H4 (cell line): ENCODE measurements around the gene GLA. TPM values are rescaled to one million over a fixed set of nuclear protein-coding genes. Genes with fewer than 3 reads are reported as not detected.

Source experiments
- DNase-seq: peaks from one replicate; pipeline ENCODE4 v3.0.0-alpha.2; 2015; ENCODE audit warnings: low spot score
- total RNA-seq: library from RNA; depleted of rRNA; stranded (reverse); fragments of >200 nt; shearing (Covaris generic); gene quantifications from 2 replicates; pipeline ENCODE4 v1.2.3, GENCODE V29; 2014

GLA gene
- total RNA-seq, 1 experiment from 2014 or later = 192 TPM

DNA sequence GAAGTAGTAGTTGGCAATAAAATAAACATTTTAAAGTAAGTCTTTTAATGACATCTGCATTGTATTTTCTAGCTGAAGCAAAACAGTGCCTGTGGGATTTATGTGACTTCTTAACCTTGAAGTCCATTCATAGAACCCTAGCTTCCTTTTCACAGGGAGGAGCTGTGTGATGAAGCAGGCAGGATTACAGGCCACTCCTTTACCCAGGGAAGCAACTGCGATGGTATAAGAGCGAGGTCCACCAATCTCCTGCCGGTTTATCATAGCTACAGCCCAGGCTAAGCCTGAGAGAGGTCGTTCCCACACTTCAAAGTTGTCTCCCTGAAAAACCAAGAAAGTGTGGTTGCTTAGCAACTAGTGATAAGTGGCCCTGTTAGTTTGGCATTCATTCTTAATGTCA lies 9.9 kb downstream of the GLA start:
- no peak for DNase-seq

DNA sequence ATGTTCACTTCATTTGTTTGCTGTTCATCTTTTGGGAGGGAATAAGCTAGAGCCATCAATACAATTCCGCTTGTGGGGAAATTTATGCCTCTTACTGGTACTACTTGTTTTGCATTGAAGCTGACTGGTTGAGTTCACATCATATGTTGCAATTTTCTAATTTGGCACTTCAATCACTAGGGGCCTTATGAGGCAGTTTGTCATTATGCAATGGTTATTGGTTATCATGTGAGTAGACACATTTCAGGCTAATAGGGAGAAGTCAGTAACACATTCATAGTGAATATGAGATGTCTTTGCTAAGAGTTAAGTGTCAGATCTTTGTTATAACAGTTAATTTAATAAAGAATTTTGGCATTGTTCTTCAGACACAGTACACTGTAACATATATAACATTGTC lies 11.9 kb downstream of the GLA start:
- peak; percentile 11 for DNase-seq

- DNase-seq = no peak
Measured at GRCh38 chrX:101394372-101394771, 13.4 kb downstream of the GLA start.

GRCh38 chrX:101393530-101394305 lies 14.0 kb downstream of the GLA start:
- DNase-seq = no peak

DNA sequence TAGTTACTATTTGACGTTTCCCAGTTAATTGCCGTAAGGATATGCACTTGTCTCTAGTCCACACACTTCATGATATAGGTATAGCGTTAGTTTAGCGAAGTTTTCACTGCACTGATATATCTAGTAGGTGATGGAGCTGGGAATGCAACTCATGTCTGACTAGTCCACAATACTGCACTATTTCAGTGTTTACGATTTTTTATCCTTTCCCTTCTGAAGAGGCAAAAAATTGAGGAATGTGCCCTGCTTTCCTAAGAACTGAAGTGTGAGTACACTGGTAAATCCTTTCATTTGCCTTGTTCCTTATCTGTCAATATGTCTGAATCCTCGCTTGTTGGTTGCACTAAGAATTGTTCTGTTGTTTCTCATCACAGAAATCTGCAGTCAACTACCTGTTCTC lies 15.9 kb downstream of the GLA start:
- no peak for DNase-seq

DNA sequence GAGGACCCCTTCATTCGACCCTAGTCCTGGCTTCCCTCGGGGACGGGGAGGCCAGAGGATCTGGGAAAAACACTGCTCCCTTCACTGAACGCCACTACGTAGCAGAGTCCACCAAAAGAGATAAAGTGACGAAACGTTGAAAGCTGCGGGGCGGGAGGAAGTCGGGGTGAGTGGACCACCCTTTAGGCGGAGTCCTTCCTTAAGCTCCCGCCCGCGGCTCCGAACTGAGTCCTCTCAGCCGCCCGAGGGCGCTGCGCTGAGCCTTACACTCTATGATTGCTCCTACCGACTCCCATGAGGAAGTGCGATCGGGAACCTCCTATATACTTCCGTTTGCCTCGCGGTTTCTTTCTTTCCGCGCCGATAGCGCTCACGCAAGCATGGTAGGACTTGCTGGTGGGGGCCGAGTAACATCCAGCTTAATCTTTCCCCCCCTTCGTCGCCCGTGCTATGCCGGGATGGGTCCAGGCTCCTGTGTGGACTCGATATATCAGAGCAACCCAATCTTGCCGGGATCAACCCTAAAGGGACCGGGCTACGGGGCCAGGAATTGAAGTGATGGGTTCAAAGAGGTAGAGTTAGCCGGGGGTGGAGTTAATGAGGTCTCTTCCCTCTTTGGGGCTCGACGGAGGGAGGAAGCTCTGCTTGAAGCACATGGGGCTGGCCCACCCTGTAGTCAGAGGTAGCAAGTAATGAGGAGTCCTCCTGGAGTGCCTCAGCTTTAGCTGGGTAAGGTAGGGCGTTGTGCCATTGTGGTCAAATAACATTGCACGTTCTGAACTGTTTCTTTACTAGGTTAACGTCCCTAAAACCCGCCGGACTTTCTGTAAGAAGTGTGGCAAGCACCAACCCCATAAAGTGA lies 16.8 kb downstream of the GLA start, which contains the start of gene RPL36A:
TSS of gene RPL36A (plus strand) at position 348 of the 862 bp plus-strand sequence. CDS start at position 381, 33 bp downstream.
- peak; percentile 91 for DNase-seq

- no peak for DNase-seq
Measured at GRCh38 chrX:101388604-101389003, 19.1 kb downstream of the GLA start.

DNA sequence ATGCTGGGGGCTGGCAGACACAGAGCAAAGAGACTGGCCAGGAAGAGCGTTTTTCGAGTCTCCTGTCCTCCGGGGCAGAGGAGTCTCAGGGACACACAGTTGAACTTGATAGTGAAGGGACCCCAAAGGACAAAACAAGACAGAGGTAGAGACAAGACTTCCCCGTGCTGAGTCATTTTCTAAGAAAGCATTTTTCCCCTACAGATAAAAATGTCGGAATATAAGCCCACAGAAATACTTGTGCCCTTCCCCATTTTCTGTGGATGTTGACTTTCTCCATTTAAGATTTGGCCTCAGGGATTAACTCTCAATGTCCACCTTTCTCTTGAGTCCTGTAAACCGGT lies 21.2 kb downstream of the GLA start:
- no peak for DNase-seq

GRCh38 chrX:101385795-101386541 lies 21.8 kb downstream of the GLA start, which contains the start of gene BTK:
BTK (minus strand) TSS chrX:101386191; CDS start chrX:101375284, 10,907 bp downstream.
- no peak for DNase-seq

GRCh38 chrX:101385026-101385684 lies 22.6 kb downstream of the GLA start:
- no peak for DNase-seq

GRCh38 chrX:101383679-101384205 lies 24.0 kb downstream of the GLA start:
- DNase-seq = no peak

DNA sequence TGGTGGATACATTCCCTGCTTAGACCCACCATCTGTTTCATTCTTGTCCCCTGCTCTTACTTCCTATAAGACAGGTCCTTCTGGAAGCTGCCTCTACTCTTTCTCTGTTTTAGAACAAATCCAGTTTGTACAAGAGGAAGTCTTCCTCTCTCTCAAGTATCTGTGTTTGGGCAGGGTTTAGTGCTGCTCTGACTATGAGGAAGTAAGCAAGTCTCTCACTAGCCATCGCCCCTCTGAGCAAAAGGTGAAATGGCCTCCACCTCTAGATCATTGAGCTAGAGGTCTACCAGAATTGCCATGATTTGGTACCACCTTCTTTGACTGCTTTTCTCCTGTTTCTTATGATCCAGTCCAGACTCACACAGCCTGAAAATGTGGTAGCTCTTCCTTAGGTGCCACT lies 30.2 kb downstream of the GLA start:
- DNase-seq = no peak

DNA sequence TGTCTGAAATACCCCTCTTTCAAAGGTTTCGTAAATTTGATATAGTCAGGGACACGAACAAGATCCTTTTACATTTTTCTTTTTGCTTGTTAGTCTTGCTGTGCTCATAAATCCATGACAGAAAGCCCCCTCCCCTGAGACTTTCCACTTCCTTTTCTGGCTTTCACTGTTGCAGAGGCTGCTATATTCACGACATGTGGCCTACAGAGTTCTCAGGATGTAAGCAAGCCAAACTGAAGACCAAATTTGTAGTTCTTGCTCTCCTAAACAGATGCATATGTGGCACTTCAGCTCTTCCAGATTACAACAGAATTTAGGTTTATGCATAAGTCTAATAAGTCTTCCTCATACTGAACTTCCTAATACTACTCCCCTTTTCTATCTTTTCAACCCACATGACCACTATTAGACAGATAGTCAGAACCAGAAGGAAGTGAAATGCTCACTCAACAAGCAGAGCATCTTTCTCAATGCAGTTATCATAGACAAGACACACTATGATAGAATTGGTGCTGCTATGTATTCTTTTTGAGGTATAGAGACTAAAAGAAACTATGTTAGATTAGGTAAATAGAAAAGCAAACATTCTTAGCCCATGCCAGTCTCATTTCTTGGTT lies 36.7 kb downstream of the GLA start:
- no peak for DNase-seq

DNA sequence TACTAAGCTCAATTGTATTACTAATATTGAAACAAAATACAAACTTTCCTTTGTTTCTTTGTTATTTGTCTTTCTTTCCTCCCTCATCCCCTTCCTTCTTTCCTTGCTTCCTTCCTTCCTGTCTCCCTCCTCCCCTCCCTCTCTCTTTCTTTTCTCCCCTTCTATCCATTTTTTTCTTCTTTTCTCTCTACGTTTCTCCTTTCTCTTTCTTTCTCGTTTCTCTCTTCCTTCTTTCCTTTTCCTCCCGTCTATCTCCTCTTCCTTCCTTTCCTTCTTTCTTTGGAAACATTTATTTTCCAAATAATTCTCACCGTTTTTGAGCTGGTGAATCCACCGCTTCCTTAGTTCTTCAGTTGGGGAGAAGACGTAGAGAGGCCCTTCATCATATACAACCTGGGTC lies 38.0 kb downstream of the GLA start:
- no peak for DNase-seq

GRCh38 chrX:101368800-101369199 lies 38.9 kb downstream of the GLA start:
- DNase-seq = no peak

DNA sequence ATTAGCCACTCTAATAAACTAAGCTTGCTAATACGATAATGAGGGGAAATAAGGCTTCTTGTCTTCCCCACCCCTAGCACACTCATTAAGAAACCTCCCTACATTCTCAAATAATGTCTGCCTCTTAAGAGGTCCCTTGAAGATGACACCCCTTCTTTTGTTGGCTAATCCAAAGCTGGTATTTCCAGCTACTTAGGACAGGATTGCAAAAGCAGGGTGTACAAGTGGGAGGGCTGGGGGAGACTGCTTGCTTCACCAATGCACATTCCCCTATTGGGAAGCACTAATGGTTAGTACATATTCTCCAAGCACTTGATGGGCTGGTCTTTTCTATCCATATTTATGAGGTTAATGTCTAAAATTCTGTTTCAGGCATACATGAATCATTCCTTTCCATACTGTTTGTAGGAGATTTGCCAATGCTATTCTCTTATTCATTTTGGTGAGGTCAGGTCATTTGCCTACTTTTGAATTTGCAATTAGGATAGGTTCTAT lies 42.4 kb downstream of the GLA start:
- no peak for DNase-seq

- DNase-seq = no peak
Measured at GRCh38 chrX:101362757-101363156, 45.0 kb downstream of the GLA start.

- no peak for DNase-seq
Measured at GRCh38 chrX:101362116-101362515, 45.6 kb downstream of the GLA start.

DNA sequence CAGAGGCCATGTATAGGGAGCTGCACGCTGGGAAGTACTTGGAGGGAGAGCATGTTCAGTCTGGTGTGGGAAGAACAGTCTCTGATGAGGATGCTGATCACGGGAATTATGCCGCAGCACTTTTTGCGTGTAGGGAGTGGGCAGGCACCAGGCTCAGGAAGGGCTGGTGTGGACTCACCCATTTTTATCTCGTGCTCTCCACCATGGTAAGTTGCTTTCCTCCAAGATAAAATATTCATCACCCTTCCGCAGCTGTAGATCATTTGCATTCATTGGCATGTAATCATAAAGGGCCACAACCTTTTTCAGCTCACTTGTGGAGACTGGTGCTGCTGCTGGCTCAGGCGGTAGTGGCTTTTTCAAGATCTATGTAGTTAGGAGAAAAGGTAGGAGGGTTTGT lies 47.3 kb downstream of the GLA start:
- no peak for DNase-seq

- DNase-seq = no peak
Measured at GRCh38 chrX:101359966-101360365, 47.8 kb downstream of the GLA start.
